ENCODE measurements around the gene MYRF. TPM values are rescaled to one million over a fixed set of nuclear protein-coding genes. Genes with fewer than 3 reads are reported as not detected.

The MYRF gene
- total and polyA plus RNA-seq, 2 of the 13 experiments (the other 11 are each of a cell fraction or from before 2014, with no cell fraction given): 10.2 to 25.9 TPM

GRCh38 chr11:61733120-61733978 lies 19.1 kb upstream of the MYRF start (continued):
- TF ChIP-seq AHDC1 (CRISPR knock-in tag; IDR thresholded peaks at IDR 0.05; ENCODE audit: borderline replicate concordance): no peak
- TF ChIP-seq ZNF274 (CRISPR knock-in tag; IDR thresholded peaks at IDR 0.05): 0 out of 2 replicates have a peak, but pooled peaks have one; percentile 39
- TF ChIP-seq ZBTB38 (CRISPR knock-in tag; IDR thresholded peaks at IDR 0.05): no peak
- TF ChIP-seq CEBPB (IDR thresholded peaks at IDR 0.05; ENCODE audit: borderline replicate concordance, low read depth, low read length): no peak; the same call in 1 of the 2 replicates
- no peak for TF ChIP-seq FIP1L1 (IDR thresholded peaks at IDR 0.05; ENCODE audit: borderline replicate concordance, insufficient read depth, low read depth, low read length)
- TF ChIP-seq GABPB1 (CRISPR knock-in tag; IDR thresholded peaks at IDR 0.05): 0 out of 2 replicates have a peak, but pooled peaks have one; percentile 14
- peak; percentile 86 for TF ChIP-seq ARNTL (CRISPR knock-in tag; IDR thresholded peaks at IDR 0.05)
- TF ChIP-seq E2F5 (CRISPR knock-in tag; conservative IDR thresholded peaks at IDR 0.05): 0 out of 2 replicates have a peak, but pooled peaks have one; percentile 32
- TF ChIP-seq ZNF407 (CRISPR knock-in tag; IDR thresholded peaks at IDR 0.05; ENCODE audit: not compliant biosample characterization): peak; percentile 47
- no peak for TF ChIP-seq HNF4A (CRISPR knock-in tag; IDR thresholded peaks at IDR 0.05)
- TF ChIP-seq RAD21 (CRISPR knock-in tag; IDR thresholded peaks at IDR 0.05): peak; percentile 86
- no peak for TF ChIP-seq TEF (CRISPR knock-in tag; IDR thresholded peaks at IDR 0.05)

Data from HepG2 (cell line).